GM18498 (cell line): ENCODE data around the gene CYP39A1.

Source experiments
- ATAC-seq: cut with Tn5 transposase; IDR thresholded peaks from one replicate; pipeline ENCODE4 v1.9.1; 2021; ENCODE audit warnings: mild to moderate bottlenecking, moderate library complexity; ENCODE audit not compliant: unreplicated experiment

The CYP39A1 gene

DNA sequence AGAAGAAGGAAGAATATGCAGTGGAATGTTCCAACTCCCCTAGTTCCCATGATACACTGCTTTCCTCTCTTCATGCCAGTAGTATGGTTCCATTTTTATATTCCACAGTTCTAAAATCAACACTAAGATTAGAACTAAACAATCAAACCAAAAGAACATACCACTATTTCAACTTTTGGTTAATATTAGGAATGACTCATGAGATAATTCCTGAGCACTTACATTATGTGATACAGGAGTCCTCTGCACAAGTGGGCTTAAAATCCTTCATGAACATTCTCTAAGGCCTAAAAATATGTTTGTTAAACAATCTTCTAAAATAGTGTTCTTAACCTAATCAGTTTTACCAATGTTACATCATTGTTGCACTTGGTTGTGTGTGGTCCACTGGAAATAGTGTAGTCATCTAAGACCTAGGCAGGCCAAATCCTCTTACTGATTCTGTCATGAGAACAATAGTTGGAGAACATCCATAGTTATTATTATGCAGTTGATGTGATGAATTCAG lies 131.1 kb downstream of the CYP39A1 start:
- ATAC-seq = no peak

DNA sequence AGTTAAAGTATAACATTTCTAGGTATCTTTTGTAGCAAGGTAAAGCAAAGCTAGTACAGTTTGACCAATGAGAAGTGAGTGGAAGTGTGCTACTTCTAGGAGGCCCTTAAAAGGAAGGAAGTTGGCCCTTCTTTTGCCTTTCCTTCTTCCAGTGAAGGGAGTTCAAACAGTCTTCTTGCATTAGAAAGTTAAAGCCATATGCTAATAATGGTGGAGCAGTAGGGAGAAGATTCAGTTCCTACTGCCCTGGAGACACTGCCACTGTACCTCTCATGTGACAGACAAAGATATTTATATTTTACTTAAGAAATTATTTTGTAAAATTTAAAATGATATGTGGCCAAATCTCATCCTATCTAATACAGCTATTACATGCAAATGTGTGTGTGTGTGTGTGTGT lies 135.4 kb downstream of the CYP39A1 start:
- ATAC-seq = no peak

- ATAC-seq = no peak
These were observed 139.1 kb downstream of the CYP39A1 start for GRCh38 chr6:46513533-46513932.

GRCh38 chr6:46511320-46511719 lies 141.3 kb downstream of the CYP39A1 start:
- ATAC-seq = no peak

DNA sequence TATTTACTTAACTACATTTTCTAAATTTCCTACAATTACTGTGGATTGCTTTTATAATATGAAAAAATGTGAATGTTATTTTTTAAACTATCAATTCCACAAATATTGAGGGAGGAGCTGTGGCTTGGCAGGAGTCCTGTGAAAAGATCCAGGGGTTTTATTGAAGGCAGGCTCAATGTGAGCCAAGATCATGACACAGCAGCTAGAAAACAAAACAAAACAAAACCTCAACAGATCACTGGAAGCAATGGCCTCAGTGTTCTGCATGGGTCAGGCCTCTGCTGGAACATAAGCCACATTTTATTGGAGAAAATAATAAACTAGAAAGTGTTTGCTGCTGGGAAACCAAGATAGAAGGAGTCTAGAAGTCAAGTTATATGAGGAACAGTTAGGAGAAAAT lies 142.0 kb downstream of the CYP39A1 start:
- no peak for ATAC-seq

GRCh38 chr6:46509981-46510510 lies 142.6 kb downstream of the CYP39A1 start:
- ATAC-seq = no peak

GRCh38 chr6:46509063-46509462 lies 143.6 kb downstream of the CYP39A1 start:
- ATAC-seq = no peak

GRCh38 chr6:46507426-46507825 lies 145.2 kb downstream of the CYP39A1 start:
- no peak for ATAC-seq

GRCh38 chr6:46505693-46506512 lies 146.7 kb downstream of the CYP39A1 start:
- no peak for ATAC-seq

DNA sequence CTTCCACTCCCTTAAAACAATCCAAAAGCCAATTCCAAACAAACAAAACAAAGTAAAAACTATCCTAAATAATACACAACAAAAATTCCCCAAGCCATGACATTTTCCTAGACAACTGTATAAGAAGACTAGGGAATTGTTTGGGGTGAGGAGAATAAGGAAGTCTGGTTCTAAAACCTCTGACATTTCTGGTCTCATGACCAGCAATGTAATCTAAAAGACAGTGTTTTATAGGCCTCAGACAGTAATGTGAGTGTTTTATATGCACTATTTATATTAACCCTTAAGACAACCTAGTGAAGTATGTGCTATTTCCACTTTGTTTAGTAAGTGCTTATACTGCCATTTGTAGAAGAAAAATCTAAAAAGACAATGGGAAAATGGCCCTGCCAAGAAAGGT lies 148.4 kb downstream of the CYP39A1 start:
- ATAC-seq = no peak

- ATAC-seq = no peak
These were observed 150.0 kb downstream of the CYP39A1 start for GRCh38 chr6:46502486-46503119.

DNA sequence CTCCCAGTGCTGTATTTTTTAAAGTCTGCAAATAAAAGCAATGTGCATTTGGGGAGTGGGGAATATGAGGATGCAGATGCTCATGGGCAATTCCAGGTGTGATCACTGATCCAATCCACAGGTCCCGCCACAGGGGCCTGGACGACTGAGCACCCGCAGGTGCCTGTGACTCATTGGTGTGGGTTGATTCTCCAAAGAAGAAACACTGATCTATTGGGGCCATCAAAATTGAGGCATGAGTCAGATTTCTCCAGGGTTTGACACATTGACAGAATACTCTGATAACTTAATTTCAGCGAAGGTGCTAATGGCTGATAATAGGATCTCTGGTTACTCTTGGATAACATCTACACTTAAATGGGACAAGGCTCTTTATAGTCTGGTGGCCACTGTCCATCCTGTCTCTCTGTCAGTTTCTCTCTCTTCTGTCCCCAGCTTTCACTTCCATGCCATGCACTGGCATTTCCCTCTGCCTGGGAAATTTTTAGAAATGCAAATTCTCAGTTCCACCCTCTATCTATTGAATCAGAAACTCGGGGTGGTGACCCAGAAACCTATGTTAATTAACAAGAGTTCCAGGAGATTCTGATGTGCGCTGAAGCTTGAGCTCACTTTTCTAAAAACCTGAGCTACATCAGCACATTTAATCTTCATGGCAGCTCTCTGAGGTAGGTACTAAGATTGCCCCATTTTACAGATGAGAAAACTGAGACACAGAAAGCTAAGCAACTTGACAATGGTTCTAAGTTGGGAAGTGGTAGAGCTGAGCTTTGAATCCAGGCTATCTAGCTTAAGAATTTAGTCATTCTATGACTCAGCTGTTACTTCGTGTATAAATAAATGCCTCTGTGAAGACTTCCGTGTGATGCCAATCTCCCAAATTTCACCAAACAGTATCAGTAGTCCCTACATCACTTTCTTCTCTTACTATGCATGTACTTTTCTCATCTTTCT lies 151.2 kb downstream of the CYP39A1 start:
- no peak for ATAC-seq

DNA sequence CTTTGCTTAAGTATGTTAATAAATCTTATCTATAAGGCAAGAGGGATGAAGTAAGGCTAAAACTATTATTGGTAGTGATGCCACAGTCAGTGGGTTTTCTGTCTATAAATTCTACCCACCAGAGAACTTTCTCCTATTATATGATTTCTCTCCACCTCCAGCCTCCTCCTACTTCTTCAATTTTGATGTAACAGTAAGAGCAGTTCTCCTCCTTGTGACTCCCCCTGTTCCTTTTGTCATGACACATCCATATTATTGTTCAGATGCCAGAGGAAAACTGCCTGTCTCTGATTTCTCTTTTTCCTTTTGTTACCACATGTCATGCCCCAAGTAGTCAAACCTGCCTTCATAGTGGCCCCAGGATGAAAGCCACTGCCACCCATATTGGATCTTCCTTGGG lies 152.2 kb downstream of the CYP39A1 start:
- no peak for ATAC-seq
